ENCODE data around the gene ARHGEF33.

Gene ARHGEF33

DNA sequence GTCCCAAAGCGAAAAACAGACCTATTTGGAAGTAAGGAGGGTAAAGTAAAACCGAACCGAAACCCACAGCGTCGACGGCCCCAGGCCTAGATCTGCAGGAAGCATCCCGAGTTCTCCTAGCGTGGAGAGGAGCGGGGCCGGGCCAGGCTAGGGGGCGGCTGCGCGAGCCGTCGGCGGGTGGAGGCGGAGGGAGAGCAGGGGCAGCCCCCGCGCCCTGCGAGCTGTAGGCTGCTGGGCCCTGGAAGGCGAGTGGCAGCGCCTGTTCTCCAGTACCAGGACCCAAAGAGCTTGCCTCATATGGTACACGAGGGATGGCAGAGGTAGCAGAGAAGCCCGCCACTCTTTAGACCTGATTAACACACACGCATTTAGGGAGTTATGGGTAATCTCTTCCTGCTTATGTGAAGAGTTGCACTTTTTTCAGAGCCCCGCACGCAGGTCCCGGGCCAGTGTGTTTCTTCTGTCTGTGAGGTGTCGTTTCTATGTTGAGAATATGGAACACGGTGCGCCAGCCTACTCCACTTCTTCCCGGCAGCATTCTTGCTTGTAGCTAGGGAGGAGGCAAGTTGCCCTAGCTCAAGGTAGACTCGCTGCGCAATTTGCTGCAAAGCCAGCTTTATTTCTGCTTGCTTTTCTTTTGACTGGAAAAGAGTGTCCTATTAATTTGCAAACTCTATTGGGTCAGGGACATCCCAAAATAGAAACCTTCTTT, 71.1 kb downstream of the ARHGEF33 start:
- DNase-seq: no peak

DNA sequence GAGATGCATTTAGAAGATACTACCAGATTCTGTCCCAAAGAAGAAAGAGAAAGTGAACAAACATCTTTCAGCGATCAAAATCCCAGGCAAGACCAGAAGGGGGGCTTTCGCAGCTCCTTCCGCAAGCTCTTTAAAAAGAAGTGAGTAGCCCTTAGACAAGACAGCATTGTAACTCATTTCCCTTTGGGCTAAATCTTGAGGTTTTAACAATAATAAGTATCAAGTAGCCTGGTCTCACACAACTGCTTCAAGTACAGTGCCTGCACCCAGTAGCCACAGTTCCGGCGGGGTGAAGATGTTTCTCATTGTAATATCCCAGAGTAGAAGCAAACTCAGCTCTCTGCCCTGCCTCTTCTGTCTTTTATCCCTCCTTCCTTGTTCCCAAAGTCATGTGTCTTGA, 76.3 kb downstream of the ARHGEF33 start:
- no peak for DNase-seq

DNA sequence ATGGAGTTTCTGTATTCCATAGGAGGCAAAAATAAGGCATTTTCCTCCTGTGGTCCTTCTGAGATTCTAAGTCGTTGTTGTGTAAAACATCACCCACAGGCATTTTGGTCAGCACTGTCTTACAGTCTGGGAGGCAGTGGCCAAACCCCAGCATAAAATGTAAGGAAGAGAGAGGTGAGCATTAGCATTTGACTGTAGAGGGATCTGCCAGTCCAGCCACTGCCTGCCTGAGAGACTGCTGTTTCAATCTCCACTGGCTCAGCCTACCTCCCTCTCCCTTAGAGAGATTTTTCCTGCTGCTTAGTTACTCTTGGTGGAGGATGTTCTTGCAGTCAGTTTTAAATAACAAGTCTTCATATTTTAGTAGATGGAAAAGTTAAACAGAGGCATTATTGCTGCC, 77.0 kb downstream of the ARHGEF33 start:
- DNase-seq: no peak

GRCh38 chr2:38968021-38968420, 78.3 kb downstream of the ARHGEF33 start:
- DNase-seq: no peak

DNA sequence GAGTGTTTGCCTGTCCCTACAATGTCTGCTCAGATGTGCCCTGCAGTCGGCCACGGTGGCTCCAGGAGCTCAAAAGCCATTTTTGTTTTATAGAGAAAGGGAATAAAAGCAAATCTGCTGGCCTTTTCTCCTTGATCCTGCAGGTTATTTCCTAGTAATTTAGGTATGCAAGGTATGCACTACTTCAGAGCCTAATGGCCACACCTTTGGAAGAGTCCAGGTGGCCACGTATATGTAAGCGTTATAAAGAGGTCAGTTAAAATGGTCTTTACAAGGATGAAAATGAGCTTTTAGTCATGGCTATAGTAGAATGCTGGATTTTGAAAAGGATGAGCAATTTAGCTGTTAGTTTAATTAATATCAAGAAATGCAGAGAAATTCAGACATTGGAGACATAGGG, 81.7 kb downstream of the ARHGEF33 start:
- DNase-seq: no peak

DNA sequence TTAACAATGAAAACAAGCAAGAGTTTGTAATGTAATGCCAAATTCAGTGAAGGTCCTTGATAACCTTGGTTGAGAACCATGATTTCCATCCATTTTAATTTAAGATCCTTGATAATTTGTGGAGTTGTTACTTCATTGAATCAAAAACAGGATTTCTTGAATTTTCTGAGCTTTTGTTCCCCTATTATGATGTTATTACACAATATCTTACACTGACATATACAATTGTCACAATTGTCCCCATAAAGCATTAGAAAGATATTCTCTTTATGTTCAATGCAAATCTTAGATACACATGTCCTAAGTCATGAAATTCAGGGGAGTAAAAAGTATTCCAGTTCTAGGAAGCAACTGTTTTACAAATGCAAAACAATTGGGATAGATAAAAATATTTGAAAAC, 83.6 kb downstream of the ARHGEF33 start:
- DNase-seq: no peak

GRCh38 chr2:38975042-38975441, 85.4 kb downstream of the ARHGEF33 start:
- no peak for DNase-seq

DNA sequence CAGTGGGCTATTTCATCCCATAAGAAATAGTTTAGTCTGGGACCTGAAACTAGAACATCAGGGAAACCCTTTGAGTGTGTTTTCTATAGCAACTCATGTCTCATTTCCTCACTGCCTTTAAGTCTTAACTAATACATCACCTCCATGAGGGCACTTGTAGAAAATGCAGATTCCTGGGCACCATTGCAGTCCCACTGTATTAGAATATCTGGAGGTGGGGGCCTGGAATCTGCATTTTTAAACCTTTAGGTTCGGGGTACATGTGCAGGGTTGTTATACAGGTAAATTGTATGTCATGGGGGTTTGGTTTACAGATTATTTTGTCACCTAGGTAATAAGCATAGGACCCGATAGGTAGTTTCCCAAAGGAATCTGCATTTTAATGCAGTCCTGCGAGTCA, 87.4 kb downstream of the ARHGEF33 start:
- DNase-seq: no peak

DNA sequence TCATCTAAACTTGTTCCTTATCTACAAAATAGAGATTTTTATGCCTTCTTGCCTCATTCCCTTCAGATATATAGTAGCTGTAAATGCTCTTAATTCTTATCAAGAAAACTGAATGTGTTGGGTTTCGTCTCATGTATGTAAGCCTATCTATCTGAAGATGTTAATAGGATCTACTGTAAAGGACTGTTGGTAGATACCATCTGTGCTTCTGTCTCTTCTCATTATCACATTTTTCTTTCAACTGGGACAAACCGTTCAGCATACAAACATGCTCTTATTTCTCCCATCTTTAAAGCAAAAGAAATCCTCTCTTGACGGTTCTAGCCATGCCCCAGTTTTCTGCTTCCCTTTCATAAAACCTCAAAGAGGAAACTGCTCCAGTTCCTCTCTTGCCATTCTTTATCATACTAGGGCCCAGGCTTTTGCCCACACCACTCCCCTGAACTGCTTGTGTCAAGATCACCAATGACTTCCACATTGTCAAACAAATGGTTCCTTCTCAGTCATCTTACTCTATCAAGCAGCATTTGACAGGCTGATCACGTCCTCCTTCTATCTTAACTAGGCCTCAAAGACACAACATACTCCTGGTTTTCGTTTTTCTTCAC, 88.7 kb downstream of the ARHGEF33 start:
- no peak for DNase-seq

GRCh38 chr2:38978908-38979307, 89.2 kb downstream of the ARHGEF33 start:
- DNase-seq: no peak

DNA sequence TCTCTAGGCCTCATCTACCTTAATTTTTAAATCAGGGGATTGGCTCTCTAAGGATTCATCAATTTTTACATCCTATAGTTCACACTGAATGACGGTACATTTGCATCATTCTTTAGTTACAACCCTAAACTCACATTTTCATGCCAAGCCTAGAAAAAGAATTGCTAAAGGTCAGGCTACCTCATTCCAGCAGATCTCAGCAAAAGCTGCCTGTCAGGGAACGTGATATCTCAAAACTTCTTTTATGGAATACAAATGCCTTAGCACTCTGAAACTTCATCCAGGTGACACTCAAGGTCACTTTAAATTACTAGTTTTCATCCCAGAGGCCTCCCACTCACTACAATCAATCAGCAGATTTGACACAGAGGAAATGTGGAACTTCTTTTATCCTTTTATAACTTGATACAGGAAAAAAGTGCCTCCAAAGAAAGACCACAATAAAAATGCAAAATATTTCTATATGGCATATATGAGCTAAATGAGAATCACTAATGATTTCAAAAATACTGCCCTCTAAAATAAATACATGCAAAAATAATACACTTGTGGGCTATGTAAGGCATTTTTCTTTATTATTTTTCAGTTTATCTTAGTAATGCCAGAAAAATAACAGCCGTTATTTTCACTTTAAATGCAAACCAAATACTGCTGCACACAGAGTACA, 91.5 kb downstream of the ARHGEF33 start:
- no peak for DNase-seq

DNA sequence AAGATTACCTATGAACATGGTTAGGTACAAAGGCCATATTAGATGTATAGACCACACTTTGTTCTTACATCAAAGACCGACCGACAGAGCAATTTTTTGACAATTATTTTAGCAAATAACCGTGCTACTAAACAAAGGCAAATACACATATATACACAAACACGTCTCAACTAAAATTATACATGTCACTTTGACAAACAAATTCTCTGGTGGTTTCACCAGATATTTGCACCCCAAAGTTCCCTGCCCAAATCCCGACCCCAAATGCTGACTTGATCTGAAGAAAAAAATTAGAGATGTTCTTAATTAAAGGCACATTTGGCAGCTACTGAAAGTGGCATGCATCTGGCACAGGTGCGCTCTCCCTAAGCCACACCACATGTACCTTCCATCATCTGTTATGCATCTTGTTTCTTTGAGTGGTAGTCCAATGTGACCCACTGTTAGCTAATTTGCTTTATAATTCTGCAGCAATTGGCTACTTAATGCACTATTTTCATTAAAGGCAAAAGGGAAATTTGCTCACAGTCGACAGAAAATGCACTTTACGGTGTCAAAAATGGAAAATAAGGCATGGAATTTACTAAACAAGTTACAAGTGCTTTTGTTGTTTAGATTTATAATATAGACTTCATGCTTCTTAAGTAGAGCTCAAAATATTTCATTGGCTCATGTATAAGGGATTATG, 92.1 kb downstream of the ARHGEF33 start:
- DNase-seq: no peak

DNA sequence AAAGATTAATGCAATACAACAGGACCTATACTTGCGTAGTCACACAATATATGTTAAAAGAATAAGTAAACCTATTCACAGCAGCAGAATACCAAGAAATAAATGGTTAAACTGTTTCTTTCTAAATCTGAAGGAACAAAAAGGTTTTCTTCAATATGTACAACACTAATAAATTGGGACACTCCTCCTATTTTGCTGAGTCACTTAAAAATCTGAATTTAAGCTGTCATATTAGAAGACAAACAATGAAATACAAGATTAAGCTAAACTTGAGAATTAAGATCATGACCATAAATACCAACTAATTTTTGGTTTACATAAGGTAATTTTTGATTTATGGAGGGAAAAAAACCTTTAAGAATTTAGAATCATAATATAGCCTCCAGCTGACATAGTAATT, 92.8 kb downstream of the ARHGEF33 start:
- DNase-seq: no peak

DNA sequence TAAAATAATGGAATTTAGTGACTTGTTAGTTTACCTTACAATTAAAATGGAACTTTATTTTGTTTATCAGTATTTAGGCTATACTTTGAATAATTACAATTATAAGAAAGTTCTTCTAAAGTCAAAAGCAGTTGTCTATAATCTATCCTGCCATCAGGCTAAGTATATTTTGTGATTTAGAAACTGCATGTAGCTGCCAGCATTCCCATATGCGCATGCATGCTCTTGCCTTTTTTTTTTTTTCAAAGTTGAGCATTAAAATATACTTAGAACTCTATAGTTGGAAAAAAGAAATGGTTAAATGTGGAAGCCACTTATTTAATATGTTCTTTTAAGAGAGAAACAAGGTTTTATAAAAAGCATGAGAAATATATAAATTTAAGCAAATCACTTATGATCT, 99.0 kb downstream of the ARHGEF33 start:
- no peak for DNase-seq

DNA sequence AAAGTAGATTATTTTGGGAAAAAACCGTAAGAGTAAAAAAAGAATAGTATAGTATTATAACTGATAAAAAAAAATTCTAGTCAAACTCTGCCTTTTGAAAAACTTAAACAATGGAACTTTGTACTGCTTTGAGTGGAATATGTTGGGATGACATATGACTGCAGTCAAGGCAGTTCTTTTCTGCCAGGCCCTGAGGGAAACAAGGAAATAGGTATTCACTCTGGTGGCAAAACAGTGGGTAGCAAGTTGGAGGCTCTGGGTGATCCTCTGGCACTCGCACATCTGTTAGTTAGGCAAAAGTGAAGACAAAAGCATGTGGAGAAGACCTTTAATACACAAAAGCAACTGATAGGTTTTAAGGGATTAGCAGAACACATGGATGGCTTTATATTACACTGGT, 102.2 kb downstream of the ARHGEF33 start:
- DNase-seq: no peak

DNA sequence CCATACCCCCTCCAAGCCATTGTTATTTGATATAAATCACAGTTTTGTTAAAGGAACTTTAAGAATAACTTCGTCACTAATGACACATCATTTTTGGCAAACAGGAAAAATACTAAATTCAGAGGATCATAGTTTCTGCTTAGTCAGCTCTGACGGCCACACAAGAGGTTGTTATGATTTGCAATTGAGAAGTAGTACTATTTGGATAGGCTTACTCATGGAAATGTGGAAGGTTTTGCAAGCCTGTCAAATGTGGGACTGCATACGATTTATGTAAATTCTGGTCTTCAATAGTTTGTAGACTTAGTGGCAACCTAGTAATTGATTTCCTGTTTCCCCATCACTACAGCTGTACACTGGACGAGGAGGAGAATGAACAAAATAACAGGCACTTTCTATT, 108.1 kb downstream of the ARHGEF33 start:
- DNase-seq: no peak

DNA sequence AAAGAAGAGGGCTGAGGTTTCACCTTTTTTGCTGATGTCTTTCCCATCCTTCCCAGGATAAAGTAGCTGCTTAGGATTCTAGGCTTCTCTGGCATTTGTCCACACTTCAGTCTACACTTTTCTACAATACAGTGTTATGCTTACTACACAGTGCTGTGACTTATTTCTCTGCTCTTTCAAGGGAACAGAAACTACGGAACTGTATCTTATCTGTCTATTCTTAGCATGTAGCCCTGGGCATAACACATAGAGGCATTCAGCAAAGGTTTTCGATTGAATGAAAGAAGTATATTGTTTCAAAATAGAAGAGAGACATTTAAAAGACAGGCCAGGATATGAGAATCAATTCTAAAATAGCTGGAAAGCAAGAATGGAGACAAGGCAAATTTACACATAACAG, 110.9 kb downstream of the ARHGEF33 start:
- DNase-seq: no peak

GRCh38 chr2:39007875-39008504, 118.3 kb downstream of the ARHGEF33 start:
- no peak for DNase-seq

GRCh38 chr2:39008665-39009064, 119.0 kb downstream of the ARHGEF33 start:
- no peak for DNase-seq

GRCh38 chr2:39013871-39014270, 124.2 kb downstream of the ARHGEF33 start:
- DNase-seq: no peak

DNA sequence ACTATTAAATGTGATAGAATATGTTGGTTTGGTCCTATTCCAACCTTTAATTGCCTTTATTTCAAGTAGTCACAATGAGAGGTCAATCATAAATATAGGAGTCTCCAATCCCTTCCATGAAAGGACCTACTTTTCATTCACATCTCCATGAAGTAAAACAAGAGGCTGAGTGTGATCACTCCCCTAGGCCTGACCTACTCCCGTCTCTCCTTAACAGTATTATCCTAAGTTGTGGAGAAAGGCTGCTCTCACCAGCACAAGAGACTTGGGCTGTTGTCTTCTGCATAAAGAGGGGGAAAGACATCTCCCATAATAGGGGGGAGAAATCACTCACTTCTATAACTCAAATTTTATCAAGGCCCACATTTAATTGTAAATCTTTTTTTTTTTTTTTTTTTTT, 125.7 kb downstream of the ARHGEF33 start:
- DNase-seq: no peak

GRCh38 chr2:39017334-39017733, 127.7 kb downstream of the ARHGEF33 start:
- no peak for DNase-seq

GRCh38 chr2:39018638-39019037, 129.0 kb downstream of the ARHGEF33 start:
- DNase-seq: no peak
